IPS-18c (cell line): ENCODE data around the gene MAG.

Experiments
- H3K4me3 ChIP-seq: 2 replicates; pipeline ENCODE4 v1.7.0; 2013; ENCODE audit warnings: low read depth, mild to moderate bottlenecking, low read length, moderate library complexity; ENCODE audit not compliant: insufficient read depth
- H3K9me3 ChIP-seq: one replicate; pipeline ENCODE4 v1.6.1; 2013; ENCODE audit warnings: mild to moderate bottlenecking, low read length, moderate library complexity; ENCODE audit not compliant: control insufficient read depth, insufficient read depth

MAG gene

DNA sequence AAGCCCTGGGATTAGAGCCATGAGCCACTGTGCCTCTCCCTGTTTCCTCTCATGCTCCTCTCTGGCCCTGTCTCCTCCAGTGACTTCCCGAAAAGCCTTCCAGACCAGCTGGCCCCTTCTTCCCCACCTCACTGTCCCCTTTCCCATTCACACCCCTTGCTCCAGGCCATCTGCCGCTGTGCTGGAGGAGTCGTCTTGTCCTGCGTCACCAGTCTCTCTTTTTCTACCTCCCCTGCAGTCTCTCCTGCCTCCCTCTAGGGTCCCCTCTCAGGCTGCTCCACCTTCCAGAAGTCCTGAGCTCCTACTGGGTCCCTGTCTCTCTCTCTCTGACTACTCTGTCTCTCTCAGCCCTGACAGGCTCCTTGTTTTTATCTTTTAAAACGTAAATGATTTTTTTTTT, 50.5 kb downstream of the MAG start:
- Histone ChIP-seq H3K4me3 (no peak overlapping the region), H3K9me3 (peaks cover 2% of the 10 kb centered on the region)

GRCh38 chr19:35344511-35345031, 52.6 kb downstream of the MAG start:
- peaks cover 2% of the 10 kb centered on the region for H3K9me3 ChIP-seq

GRCh38 chr19:35345671-35346111, 53.7 kb downstream of the MAG start:
- peaks cover 2% of the 10 kb centered on the region for H3K9me3 ChIP-seq
- H3K4me3 ChIP-seq, result no peak overlapping the region

More at GRCh38 chr19:35344511-35345031, 52.6 kb downstream of the MAG start:
- H3K4me3 ChIP-seq, result no peak overlapping the region

DNA sequence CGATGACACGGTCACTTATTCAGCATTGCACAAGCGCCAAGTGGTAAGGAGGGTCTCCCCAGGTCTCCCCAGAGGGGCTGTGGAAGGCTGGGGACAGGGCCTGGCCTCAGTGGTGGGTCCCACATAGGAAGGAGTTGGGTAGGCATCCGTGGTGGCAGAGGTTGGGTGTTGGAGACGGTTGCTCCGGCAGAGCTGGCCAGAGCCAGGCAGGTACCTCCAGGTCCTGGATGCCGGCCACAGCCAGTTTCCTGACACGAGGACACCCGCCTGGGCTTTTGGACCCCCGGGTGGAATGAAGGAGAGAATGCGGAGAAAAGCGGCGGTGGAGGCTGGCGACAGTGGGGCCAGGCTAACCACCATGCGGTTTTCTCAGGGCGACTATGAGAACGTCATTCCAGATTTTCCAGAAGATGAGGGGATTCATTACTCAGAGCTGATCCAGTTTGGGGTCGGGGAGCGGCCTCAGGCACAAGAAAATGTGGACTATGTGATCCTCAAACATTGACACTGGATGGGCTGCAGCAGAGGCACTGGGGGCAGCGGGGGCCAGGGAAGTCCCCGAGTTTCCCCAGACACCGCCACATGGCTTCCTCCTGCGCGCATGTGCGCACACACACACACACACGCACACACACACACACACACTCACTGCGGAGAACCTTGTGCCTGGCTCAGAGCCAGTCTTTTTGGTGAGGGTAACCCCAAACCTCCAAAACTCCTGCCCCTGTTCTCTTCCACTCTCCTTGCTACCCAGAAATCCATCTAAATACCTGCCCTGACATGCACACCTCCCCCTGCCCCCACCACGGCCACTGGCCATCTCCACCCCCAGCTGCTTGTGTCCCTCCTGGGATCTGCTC, 54.5 kb downstream of the MAG start:
- no peak overlapping the region for H3K4me3 ChIP-seq

DNA sequence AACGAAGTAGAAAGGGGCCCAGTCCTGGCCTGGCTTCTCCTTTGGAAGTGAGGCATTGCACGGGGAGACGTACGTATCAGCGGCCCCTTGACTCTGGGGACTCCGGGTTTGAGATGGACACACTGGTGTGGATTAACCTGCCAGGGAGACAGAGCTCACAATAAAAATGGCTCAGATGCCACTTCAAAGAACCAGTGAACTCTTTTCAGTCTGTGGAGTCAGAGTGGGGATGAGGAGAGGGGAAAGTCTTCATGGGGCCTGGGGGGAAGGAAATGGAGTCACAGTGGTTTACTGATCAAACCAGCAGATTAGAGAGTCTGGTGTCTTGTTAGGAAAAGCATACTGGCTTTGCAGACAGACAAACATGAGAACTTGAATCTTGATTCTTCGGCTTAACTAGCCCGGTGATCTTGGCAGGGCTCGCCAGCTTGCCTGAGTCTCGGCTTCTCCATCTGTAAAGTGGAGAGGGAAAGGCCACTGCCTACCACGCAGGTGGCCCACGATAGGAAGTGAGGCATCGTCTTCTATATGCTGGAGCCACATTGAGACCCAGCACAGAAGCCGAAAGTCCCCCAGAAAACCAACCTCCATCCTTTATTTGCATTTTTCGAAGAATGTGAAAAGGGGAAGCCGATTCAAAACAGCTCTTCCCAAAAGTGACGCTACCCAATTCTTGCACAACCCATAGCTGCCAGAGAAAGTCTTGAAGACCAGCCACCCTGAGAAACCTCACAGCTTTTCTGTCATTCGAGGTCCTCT, 55.4 kb downstream of the MAG start, which contains the start of gene FFAR1:
TSS of gene FFAR1 (plus strand) at position 732 of the 759 bp plus-strand sequence. CDS start 3,650 bp downstream, outside the sequence.
- Histone ChIP-seq H3K9me3 (peaks cover 2% of the 10 kb centered on the region), H3K4me3 (no peak within 1 kb of the TSS; the same call in 1 of the 2 replicates)

More for the DNA sequence above, 54.5 kb downstream of the MAG start:
- H3K9me3 ChIP-seq, result peaks cover 2% of the 10 kb centered on the region

GRCh38 chr19:35347930-35348298, 56.0 kb downstream of the MAG start:
- H3K4me3 ChIP-seq, result no peak overlapping the region
- H3K9me3 ChIP-seq, result peaks cover 2% of the 10 kb centered on the region

DNA sequence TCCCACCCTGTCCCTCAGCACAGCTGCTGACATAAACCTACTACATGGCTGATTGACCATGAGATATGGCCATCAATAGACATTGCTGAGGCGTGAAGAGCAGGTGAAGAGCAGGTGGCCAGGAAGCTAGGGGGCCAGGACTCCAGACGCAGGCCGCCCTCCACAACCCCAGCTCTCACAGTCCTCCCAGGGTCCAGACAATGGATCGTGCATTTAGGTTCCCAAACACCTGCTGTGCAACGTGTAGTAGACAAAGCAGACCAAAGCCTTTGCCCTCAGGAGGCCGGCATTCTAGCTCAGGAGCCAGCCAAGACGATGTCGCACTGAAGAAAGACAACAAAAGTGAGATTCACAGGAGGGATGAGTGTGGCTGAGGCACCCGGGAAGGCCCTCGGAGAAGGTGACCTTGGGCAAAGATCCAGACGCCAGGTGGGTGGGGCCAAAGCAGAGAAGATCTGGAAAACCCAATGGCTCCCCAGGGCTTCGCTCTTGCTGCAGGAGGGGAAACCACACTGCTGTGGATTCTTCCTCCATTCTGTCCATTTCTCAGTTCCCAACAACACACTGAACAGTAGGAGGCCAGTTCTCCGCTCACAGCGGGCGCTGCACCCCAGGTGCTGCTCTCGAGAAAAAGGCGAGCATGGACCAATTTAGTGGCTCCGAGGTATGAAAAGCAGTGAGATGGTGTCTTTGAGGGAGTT, 57.1 kb downstream of the MAG start:
- H3K9me3 ChIP-seq, result peaks cover 2% of the 10 kb centered on the region
- no peak overlapping the region; the same call in 1 of the 2 replicates for H3K4me3 ChIP-seq

- H3K4me3 ChIP-seq, result no peak overlapping the region
- H3K9me3 ChIP-seq, result peaks cover 2% of the 10 kb centered on the region
Measured at GRCh38 chr19:35349614-35350521, 57.9 kb downstream of the MAG start.

DNA sequence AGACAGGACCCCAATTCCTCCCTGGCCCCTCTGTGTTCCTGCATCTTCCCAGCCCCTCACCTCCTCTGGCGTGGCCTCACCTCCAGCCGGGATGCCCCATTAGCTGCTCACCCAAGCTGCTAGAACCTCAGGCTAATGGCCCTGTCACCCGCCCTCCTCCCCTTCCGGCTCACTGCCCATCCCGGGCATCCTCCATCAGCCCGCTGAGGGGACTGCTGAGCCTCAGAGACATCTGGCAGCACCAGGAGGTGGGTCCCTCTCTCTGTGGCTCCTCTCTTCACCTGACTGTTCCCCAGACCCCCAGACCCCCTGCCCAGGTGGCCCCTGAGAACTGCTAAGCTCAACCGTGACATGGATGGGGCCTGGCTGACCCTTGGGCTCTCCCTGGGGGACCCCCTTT, 58.6 kb downstream of the MAG start:
- H3K9me3 ChIP-seq, result peaks cover 2% of the 10 kb centered on the region
- H3K4me3 ChIP-seq, result no peak overlapping the region

DNA sequence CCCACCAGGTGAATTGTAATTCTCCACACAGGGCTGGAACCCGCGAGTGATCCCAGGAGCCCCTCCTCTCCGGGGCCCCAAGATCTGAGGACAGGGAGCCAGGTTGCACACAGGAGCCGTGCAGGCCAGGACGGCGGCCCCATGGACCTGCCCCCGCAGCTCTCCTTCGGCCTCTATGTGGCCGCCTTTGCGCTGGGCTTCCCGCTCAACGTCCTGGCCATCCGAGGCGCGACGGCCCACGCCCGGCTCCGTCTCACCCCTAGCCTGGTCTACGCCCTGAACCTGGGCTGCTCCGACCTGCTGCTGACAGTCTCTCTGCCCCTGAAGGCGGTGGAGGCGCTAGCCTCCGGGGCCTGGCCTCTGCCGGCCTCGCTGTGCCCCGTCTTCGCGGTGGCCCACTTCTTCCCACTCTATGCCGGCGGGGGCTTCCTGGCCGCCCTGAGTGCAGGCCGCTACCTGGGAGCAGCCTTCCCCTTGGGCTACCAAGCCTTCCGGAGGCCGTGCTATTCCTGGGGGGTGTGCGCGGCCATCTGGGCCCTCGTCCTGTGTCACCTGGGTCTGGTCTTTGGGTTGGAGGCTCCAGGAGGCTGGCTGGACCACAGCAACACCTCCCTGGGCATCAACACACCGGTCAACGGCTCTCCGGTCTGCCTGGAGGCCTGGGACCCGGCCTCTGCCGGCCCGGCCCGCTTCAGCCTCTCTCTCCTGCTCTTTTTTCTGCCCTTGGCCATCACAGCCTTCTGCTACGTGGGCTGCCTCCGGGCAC, 59.6 kb downstream of the MAG start:
- no peaks in the 10 kb centered on the region for H3K9me3 ChIP-seq
- no peak overlapping the region for H3K4me3 ChIP-seq

- H3K4me3 ChIP-seq, result no peak overlapping the region
Measured at GRCh38 chr19:35352177-35352447, 60.2 kb downstream of the MAG start.

GRCh38 chr19:35352448-35353304, 60.7 kb downstream of the MAG start:
- Histone ChIP-seq H3K9me3 (no peaks in the 10 kb centered on the region), H3K4me3 (no peak overlapping the region)

More at GRCh38 chr19:35352177-35352447, 60.2 kb downstream of the MAG start:
- no peaks in the 10 kb centered on the region for H3K9me3 ChIP-seq

DNA sequence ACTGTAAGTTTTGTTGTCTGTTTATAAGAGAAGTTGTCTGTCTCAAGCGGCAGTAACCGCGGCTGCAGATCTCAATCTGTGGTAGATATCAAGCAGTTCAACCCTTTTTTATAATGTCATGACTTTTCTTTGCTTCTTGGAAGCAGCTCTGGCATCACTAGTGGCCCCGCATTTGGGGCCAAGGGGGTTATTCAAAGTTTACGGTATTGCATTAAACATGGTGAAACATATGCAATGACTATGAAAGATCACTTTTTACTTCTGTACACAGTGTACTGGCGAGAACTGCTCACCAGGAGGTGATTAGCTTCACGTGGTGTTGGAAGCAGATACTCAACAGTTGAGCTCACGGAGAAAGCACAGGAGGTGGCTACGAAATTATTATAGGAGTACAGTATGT, 61.7 kb downstream of the MAG start:
- H3K9me3 ChIP-seq, result no peaks in the 10 kb centered on the region
- H3K4me3 ChIP-seq, result no peak overlapping the region

DNA sequence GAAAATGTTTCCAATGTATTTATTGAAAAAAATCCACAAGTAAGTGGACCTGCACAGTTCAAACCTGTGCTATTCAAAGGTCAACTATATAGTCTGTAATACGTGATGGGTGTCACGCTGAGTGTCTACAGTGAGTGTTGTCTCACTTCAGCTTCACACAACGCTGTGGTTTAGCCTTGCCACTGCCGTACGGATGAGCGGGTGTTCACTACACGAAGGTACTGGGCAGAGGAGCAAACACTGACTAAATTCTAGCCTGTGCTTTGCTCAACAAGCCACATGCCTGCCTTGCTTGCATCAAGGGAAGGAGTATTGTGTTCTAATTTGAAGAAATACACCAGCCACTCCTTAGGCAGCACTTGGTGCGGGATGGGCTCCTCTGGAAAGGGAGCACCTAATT, 62.9 kb downstream of the MAG start:
- Histone ChIP-seq H3K9me3 (no peaks in the 10 kb centered on the region), H3K4me3 (no peak overlapping the region)

- no peaks in the 10 kb centered on the region for H3K9me3 ChIP-seq
- no peak overlapping the region for H3K4me3 ChIP-seq
Measured at GRCh38 chr19:35355791-35356460, 64.0 kb downstream of the MAG start.
